ENCODE measurements around the gene IFNE.

- TF ChIP-seq CTCF (conservative IDR thresholded peaks at IDR 0.05; ENCODE audit: low read depth, low read length): no peak
- TF ChIP-seq EZH2 (IDR thresholded peaks at IDR 0.05; ENCODE audit: low read length, unreplicated experiment): no peak
These were observed 2.9 kb downstream of the IFNE start for GRCh38 chr9:21479152-21479702.

Measured in PC-3 (cell line).